ENCODE measurements around the gene KCNK7. TPM values are rescaled to one million over a fixed set of nuclear protein-coding genes. Genes with fewer than 3 reads are reported as not detected.

Gene KCNK7
- total RNA-seq, 1 donor from 2014 or later, result 0.69 TPM

DNA sequence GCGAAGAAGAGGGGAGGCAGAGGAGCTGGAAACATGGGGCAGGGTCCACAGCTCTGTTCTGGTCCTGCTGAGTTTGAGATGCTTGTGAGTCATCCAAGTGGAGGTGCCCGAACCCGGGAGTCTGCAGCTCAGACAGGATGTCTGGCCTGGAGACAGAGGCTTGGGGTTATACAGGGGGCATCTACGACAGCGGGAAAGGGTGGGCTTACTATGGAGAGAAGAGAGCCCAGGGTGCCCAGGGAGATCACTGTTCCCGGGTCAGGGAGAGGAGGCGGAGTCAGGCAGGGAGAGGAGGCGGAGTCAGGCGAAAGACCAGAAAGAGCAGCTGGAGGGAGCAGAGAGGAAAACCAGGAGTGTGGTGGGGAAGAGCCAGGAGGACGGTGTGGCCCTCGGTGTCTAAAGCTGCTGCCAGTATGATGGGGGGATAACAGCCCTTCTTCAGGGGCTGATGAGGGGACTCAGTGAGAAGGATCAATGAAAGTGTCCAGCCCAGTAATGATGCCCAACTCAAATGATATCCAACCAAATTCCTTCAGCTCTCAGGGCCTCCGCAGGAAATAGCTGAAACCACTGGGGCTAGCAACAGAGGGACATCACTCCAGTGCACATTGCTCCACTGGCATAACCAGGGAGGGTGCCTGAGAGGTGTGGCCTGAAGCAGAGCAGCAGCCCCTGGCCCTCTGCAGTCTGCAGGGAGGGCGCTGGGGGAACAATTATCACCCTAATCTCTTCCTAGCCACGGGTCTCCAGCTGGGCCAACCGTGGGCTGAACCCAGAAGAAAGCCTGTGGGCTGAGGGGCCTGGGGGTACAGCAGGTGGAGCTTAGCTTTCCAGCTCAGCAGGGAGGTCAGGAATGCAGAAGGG, 34.8 kb downstream of the KCNK7 start:
- DNase-seq, result peak; percentile 68
- H3K27ac Mint-ChIP-seq (ENCODE audit: unreplicated experiment), result no peak overlapping the region

DNA sequence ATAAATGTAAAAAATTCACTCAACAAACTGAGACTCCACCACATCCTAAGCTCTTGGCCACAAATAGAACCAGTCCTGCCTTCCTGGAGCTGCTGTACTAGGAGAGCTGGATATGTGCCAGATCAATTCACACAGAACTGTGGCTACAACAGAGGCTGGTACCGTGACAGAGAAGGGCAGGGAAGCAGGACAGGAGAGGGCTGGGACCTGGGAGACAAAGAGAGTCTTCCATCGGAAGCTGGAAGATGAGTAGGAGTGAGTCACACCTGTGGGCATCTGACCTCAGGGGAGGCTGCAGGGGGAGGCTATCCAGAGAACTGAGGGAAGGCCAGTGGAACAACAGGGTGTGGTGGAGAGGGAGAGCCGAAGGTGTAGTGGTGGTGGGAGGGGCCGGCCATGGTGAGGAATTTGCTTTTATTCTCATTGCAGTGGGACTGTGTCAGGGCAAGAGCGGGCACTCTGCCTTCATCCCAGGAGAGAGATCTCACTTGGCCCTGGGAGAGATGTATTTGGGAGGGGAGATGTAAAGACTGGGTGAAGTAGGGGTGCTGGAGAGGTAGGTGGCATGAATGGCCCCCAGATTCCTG, 35.6 kb downstream of the KCNK7 start:
- no peak for DNase-seq
- TF ChIP-seq, protein P1, sequence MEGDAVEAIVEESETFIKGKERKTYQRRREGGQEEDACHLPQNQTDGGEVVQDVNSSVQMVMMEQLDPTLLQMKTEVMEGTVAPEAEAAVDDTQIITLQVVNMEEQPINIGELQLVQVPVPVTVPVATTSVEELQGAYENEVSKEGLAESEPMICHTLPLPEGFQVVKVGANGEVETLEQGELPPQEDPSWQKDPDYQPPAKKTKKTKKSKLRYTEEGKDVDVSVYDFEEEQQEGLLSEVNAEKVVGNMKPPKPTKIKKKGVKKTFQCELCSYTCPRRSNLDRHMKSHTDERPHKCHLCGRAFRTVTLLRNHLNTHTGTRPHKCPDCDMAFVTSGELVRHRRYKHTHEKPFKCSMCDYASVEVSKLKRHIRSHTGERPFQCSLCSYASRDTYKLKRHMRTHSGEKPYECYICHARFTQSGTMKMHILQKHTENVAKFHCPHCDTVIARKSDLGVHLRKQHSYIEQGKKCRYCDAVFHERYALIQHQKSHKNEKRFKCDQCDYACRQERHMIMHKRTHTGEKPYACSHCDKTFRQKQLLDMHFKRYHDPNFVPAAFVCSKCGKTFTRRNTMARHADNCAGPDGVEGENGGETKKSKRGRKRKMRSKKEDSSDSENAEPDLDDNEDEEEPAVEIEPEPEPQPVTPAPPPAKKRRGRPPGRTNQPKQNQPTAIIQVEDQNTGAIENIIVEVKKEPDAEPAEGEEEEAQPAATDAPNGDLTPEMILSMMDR (IDR thresholded peaks at IDR 0.05; ENCODE audit: partially characterized antibody, unreplicated experiment), result no peak
- Mint-ChIP-seq H3K4me1 (ENCODE audit: low read depth, unreplicated experiment) (peaks cover 10% of the 10 kb centered on the region), H3K27me3 (ENCODE audit: unreplicated experiment) (peaks cover 14% of the 10 kb centered on the region), H3K36me3 (ENCODE audit: unreplicated experiment) (no peaks in the 10 kb centered on the region), H3K9me3 (ENCODE audit: unreplicated experiment) (peaks cover 8% of the 10 kb centered on the region), H3K4me3 (ENCODE audit: unreplicated experiment) (peak overlapping the region; percentile 59), H3K27ac (ENCODE audit: unreplicated experiment) (no peak overlapping the region)

More for the DNA sequence above, 34.8 kb downstream of the KCNK7 start:
- Mint-ChIP-seq H3K4me3 (ENCODE audit: unreplicated experiment) (peak overlapping the region; percentile 59), H3K4me1 (ENCODE audit: low read depth, unreplicated experiment) (peaks cover 6% of the 10 kb centered on the region), H3K36me3 (ENCODE audit: unreplicated experiment) (no peaks in the 10 kb centered on the region), H3K9me3 (ENCODE audit: unreplicated experiment) (peaks cover 8% of the 10 kb centered on the region), H3K27me3 (ENCODE audit: unreplicated experiment) (peaks cover 14% of the 10 kb centered on the region)
- TF ChIP-seq, protein P1 (IDR thresholded peaks at IDR 0.05; ENCODE audit: partially characterized antibody, unreplicated experiment), result no peak

DNA sequence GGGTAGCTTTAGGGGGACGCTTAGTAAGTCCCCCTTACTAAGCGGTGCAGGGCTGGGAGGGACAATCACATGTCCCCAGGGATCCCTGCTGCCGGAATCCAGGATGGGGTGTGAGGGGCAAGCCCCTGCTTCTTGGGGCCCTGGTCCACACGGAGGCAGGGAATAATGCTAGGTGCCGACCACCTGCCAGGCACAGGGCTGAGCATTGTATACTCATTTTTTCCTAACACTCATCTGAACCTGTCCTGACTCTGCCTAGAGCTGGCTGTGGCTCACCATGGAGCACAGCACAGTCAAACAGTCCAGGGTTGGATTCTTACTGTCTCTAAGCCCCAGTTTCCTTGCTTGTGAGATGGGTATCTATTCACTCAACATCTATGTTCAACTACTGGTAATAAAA, 36.1 kb downstream of the KCNK7 start:
- H3K9me3 Mint-ChIP-seq (ENCODE audit: unreplicated experiment), result peaks cover 8% of the 10 kb centered on the region
- no peaks in the 10 kb centered on the region for H3K36me3 Mint-ChIP-seq (ENCODE audit: unreplicated experiment)
- H3K4me3 Mint-ChIP-seq (ENCODE audit: unreplicated experiment), result peak overlapping the region; percentile 34
- no peak overlapping the region for H3K27ac Mint-ChIP-seq (ENCODE audit: unreplicated experiment)
- H3K27me3 Mint-ChIP-seq (ENCODE audit: unreplicated experiment), result peaks cover 14% of the 10 kb centered on the region
- H3K4me1 Mint-ChIP-seq (ENCODE audit: low read depth, unreplicated experiment), result peaks cover 11% of the 10 kb centered on the region
- TF ChIP-seq, protein P1 (IDR thresholded peaks at IDR 0.05; ENCODE audit: partially characterized antibody, unreplicated experiment), result no peak
- DNase-seq, result no peak

DNA sequence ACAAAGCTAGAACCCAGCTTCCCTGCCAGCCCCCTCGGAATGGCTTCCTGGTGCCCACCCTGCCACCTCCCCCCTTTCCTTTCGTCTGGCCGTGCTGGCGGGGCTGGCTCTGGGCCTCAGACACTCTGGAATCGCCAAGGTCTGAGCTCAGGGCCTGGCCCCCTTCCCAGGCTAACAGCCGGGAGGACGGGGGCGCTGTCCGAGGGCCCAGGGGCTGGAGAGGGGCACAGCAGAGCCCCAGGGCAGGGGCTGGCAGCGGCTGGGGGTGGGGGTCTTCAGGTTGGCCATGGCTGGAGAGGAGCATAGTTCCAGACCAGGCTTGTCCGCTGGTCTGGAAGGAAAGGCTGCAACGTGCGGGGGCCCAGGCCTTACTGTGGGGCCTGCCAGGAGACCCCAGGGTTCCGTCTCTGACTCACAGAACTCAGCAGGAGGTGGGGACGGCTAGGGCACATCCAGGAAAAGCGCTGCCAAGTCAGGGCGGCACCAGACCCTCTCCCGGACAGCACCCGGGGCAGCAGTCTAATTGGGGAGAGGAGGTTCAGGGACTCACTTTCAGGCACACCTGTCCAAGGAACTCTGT, 36.6 kb downstream of the KCNK7 start:
- Mint-ChIP-seq H3K4me1 (ENCODE audit: low read depth, unreplicated experiment) (peaks cover 11% of the 10 kb centered on the region), H3K27me3 (ENCODE audit: unreplicated experiment) (peaks cover 17% of the 10 kb centered on the region), H3K27ac (ENCODE audit: unreplicated experiment) (no peak overlapping the region), H3K4me3 (ENCODE audit: unreplicated experiment) (peak overlapping the region; percentile 34), H3K9me3 (ENCODE audit: unreplicated experiment) (peaks cover 8% of the 10 kb centered on the region), H3K36me3 (ENCODE audit: unreplicated experiment) (no peaks in the 10 kb centered on the region)
- TF ChIP-seq, protein P1 (IDR thresholded peaks at IDR 0.05; ENCODE audit: partially characterized antibody, unreplicated experiment), result no peak
- DNase-seq, result no peak

Measured in glutamatergic neuron (in vitro differentiated cells).